Fibroblast of villous mesenchyme (primary cell): ENCODE measurements around the gene AMPH. TPM values are rescaled to one million over a fixed set of nuclear protein-coding genes. Genes with fewer than 3 reads are reported as not detected.

Source experiments
- DNase-seq: peaks from one replicate; pipeline ENCODE4 v3.0.0-alpha.2; 2010; ENCODE audit warnings: low read depth
- H3K4me3 ChIP-seq: 2 replicates; pipeline ENCODE4 v1.5.1; 2011; ENCODE audit warnings: low read depth, mild to moderate bottlenecking, low read length
- small RNA-seq: library from RNA; depleted of rRNA; stranded (forward); fragments of <200 nt; gene quantifications from one replicate; pipeline ENCODE3, GENCODE V24; 2012
- total RNA-seq: library from RNA; depleted of rRNA; stranded (reverse); fragments of >200 nt; gene quantifications from 2 replicates; pipeline ENCODE4 v1.2.3, GENCODE V29; 2012
- TF ChIP-seq, protein P1 (sequence below): IDR thresholded peaks from 2 replicates; pipeline ENCODE4 v1.5.1; 2012; ENCODE audit warnings: low read depth, mild to moderate bottlenecking, low read length; ENCODE audit not compliant: insufficient read depth

Gene AMPH
- total RNA-seq, 1 donor: 0.86 TPM

- TF ChIP-seq, protein P1, sequence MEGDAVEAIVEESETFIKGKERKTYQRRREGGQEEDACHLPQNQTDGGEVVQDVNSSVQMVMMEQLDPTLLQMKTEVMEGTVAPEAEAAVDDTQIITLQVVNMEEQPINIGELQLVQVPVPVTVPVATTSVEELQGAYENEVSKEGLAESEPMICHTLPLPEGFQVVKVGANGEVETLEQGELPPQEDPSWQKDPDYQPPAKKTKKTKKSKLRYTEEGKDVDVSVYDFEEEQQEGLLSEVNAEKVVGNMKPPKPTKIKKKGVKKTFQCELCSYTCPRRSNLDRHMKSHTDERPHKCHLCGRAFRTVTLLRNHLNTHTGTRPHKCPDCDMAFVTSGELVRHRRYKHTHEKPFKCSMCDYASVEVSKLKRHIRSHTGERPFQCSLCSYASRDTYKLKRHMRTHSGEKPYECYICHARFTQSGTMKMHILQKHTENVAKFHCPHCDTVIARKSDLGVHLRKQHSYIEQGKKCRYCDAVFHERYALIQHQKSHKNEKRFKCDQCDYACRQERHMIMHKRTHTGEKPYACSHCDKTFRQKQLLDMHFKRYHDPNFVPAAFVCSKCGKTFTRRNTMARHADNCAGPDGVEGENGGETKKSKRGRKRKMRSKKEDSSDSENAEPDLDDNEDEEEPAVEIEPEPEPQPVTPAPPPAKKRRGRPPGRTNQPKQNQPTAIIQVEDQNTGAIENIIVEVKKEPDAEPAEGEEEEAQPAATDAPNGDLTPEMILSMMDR: peak; percentile 100
- DNase-seq: peak; percentile 86
- no peak overlapping the region for H3K4me3 ChIP-seq
These were observed 295.6 kb downstream of the AMPH start for GRCh38 chr7:38335492-38336147.

- H3K4me3 ChIP-seq: no peak overlapping the region
- no peak for DNase-seq
- TF ChIP-seq, protein P1: no peak
These were observed 296.1 kb downstream of the AMPH start for GRCh38 chr7:38335128-38335491.

- no peak for DNase-seq
- TF ChIP-seq, protein P1: no peak
- H3K4me3 ChIP-seq: no peak overlapping the region
These were observed 297.0 kb downstream of the AMPH start for GRCh38 chr7:38334163-38334562.

Small RNA genes lying within 50 kb of the gene (small RNA-seq; reads per million reads assigned to genes)
- not detected for gene RN7SL83P
- gene TRGV6: not detected
